Hematopoietic multipotent progenitor cell treated with erythropoietin and hydrocortisone succinate and interleukin-3 and kit ligand, for 15 days (in vitro differentiated cells): ENCODE data around the gene MCCD1.
A peak's percentile ranks its signal among the peaks of the same experiment; 100 is the strongest.
"Not testable (repeated sequence)": the region's sequence is repeated elsewhere in the genome, so short reads cannot be mapped to it uniquely, and the experiment has no call there.

Experiments
- DNase-seq: peaks from one replicate; pipeline ENCODE4 v3.0.0-alpha.2; 2015; ENCODE audit warnings: low spot score

MCCD1 gene

GRCh38 chr6:31528821-31529328 lies at the start of gene MCCD1:
MCCD1 (plus strand) TSS chr6:31528962; CDS start chr6:31529015, 53 bp downstream.
- no peak for DNase-seq

GRCh38 chr6:31479151-31479932 lies 49.4 kb upstream of the MCCD1 start:
- no peak for DNase-seq

- no peak for DNase-seq
Observed at GRCh38 chr6:31479933-31480535, 48.7 kb upstream of the MCCD1 start.

- no peak for DNase-seq
Observed at GRCh38 chr6:31480574-31480973, 48.2 kb upstream of the MCCD1 start.

GRCh38 chr6:31483392-31483791 lies 45.4 kb upstream of the MCCD1 start:
- no peak for DNase-seq

GRCh38 chr6:31485055-31485454 lies 43.7 kb upstream of the MCCD1 start:
- DNase-seq: no peak

- not testable (repeated sequence) for DNase-seq
Observed at GRCh38 chr6:31486065-31486837, 42.5 kb upstream of the MCCD1 start.

GRCh38 chr6:31487674-31488073 lies 41.1 kb upstream of the MCCD1 start:
- not testable (repeated sequence) for DNase-seq

- no peak for DNase-seq
Observed at GRCh38 chr6:31489086-31489485, 39.7 kb upstream of the MCCD1 start.

- no peak for DNase-seq
Observed at GRCh38 chr6:31490115-31490873, 38.5 kb upstream of the MCCD1 start.

- not testable (repeated sequence) for DNase-seq
Observed at GRCh38 chr6:31493550-31493874, 35.2 kb upstream of the MCCD1 start.

GRCh38 chr6:31493875-31494694 lies 34.7 kb upstream of the MCCD1 start:
- peak; percentile 82 for DNase-seq

GRCh38 chr6:31495580-31495979 lies 33.2 kb upstream of the MCCD1 start:
- DNase-seq: no peak

- DNase-seq: not testable (repeated sequence)
Observed at GRCh38 chr6:31496826-31497225, 31.9 kb upstream of the MCCD1 start.

- peak; percentile 76 for DNase-seq
Observed at GRCh38 chr6:31497531-31498476, 31.0 kb upstream of the MCCD1 start, which contains the start of gene MICB. MICB (plus strand) TSS chr6:31498145; CDS start chr6:31498194, 49 bp downstream.

GRCh38 chr6:31498748-31499147 lies 30.0 kb upstream of the MCCD1 start:
- DNase-seq: no peak

GRCh38 chr6:31499648-31500047 lies 29.1 kb upstream of the MCCD1 start:
- DNase-seq: not testable (repeated sequence)

GRCh38 chr6:31502586-31502985 lies 26.2 kb upstream of the MCCD1 start:
- DNase-seq: no peak

- not testable (repeated sequence) for DNase-seq
Observed at GRCh38 chr6:31509036-31509435, 19.7 kb upstream of the MCCD1 start.

- no peak for DNase-seq
Observed at GRCh38 chr6:31510007-31510406, 18.8 kb upstream of the MCCD1 start.
